Measurements from ENCODE around the gene SLC66A1.

Gene SLC66A1

DNA sequence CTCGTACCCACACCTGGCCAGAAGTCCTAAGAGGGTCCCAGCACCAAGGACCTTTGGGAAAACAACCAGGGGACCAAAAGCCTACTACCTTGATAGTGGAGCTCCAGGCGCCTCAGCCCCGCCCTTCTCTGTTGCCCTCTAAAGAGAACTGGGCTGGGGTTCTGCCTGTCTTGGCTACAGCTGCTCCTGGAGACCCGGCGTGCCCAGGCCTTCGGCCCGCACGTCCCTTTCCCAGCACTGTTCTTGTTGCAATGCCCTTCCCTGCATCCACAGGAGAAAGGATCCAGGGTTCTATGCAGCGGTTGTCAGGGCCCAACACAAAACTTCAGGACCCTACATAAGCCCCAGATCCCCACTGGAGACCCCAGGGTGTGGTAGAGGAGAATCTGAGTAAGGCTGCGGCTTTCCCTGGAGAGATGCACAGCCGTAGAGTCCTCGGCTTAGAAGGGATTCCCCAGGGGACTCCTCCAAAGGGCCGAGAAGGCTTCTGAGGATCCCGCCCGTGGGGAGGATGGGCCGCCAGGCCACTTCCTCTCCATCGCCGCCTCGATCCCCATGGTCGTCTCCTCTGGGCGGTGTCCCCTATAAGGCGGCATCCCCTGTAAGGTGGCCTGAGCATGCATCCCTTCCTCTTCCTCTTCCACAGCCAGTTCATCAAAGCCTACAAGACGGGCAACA, 12.0 kb downstream of the SLC66A1 start:
- no peak overlapping the region for H3K4me3 ChIP-seq (ENCODE audit: low read length)
- TF ChIP-seq CTCF (conservative IDR thresholded peaks at IDR 0.05; ENCODE audit: low read length): no peak
- DNase-seq (ENCODE audit: low read depth): no peak

GRCh38 chr1:19324665-19324990, 12.5 kb downstream of the SLC66A1 start:
- TF ChIP-seq CTCF (conservative IDR thresholded peaks at IDR 0.05; ENCODE audit: low read length): no peak

GRCh38 chr1:19325368-19325957, 13.3 kb downstream of the SLC66A1 start:
- no peak overlapping the region for H3K4me3 ChIP-seq (ENCODE audit: low read length)
- no peak for DNase-seq (ENCODE audit: low read depth)
- no peak for TF ChIP-seq CTCF (conservative IDR thresholded peaks at IDR 0.05; ENCODE audit: low read length)

More at GRCh38 chr1:19324665-19324990, 12.5 kb downstream of the SLC66A1 start:
- no peak overlapping the region for H3K4me3 ChIP-seq (ENCODE audit: low read length)
- DNase-seq (ENCODE audit: low read depth): no peak

- DNase-seq (ENCODE audit: low read depth): no peak
- no peak for TF ChIP-seq CTCF (conservative IDR thresholded peaks at IDR 0.05; ENCODE audit: low read length)
These were observed 14.0 kb downstream of the SLC66A1 start for GRCh38 chr1:19325958-19326747.

GRCh38 chr1:19326748-19327065, 14.6 kb downstream of the SLC66A1 start:
- DNase-seq (ENCODE audit: low read depth): no peak
- TF ChIP-seq CTCF (conservative IDR thresholded peaks at IDR 0.05; ENCODE audit: low read length): no peak
- H3K4me3 ChIP-seq (ENCODE audit: low read length): no peak overlapping the region

More at GRCh38 chr1:19325958-19326747, 14.0 kb downstream of the SLC66A1 start:
- H3K4me3 ChIP-seq (ENCODE audit: low read length): no peak overlapping the region

DNA sequence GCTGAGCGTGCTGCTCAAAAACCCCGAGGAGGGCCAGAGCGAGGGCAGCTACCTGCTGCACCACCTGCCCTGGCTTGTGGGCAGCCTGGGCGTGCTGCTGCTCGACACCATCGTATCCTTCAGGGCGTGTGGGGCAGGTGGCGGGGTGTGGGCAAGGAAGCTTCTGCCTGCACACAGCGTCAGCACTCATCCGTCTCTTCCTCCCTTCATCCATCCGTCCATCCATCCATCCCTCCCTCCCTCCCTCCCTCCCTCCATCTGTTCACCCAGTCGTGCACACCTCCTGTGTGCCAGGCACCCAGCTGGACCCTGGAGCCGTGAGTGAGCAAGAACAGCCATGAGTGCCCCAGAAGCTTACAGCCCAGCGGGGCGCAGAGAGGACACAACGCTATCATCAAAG, 15.2 kb downstream of the SLC66A1 start:
- H3K4me3 ChIP-seq (ENCODE audit: low read length): no peak overlapping the region
- no peak for DNase-seq (ENCODE audit: low read depth)
- no peak for TF ChIP-seq CTCF (conservative IDR thresholded peaks at IDR 0.05; ENCODE audit: low read length)

DNA sequence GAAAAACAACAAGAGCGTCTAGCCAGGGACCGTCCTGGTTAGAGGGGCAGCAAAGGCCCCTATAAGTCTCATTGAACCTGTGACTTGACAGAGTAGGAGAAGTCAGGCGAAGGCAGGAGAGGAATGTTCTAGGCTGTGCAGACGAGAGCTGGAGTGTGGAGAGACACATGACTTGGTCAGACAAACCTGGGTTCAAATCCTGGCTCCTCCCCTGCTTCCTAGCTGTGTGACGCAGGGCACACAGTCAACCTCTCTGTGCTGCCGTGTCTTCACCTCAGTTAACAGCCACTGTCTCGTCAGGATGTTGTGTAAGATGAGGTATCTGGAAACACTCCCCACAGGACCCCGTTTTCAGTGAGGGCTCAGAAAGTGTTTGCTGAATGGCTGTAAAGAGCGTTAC, 15.6 kb downstream of the SLC66A1 start:
- DNase-seq (ENCODE audit: low read depth): no peak
- no peak for TF ChIP-seq CTCF (conservative IDR thresholded peaks at IDR 0.05; ENCODE audit: low read length)
- H3K4me3 ChIP-seq (ENCODE audit: low read length): no peak overlapping the region
